Activated T-cell treated with anti-CD3 and anti-CD28 coated beads, Interleukin-2, amount 50 U/mL, for 1 hour (primary cell): Measurements from ENCODE around the gene UGP2.
A peak's percentile ranks its signal among the peaks of the same experiment; 100 is the strongest.

Experiments
- DNase-seq: peaks from one replicate; pipeline ENCODE4 v3.0.0-alpha.2; 2020

The UGP2 gene

DNA sequence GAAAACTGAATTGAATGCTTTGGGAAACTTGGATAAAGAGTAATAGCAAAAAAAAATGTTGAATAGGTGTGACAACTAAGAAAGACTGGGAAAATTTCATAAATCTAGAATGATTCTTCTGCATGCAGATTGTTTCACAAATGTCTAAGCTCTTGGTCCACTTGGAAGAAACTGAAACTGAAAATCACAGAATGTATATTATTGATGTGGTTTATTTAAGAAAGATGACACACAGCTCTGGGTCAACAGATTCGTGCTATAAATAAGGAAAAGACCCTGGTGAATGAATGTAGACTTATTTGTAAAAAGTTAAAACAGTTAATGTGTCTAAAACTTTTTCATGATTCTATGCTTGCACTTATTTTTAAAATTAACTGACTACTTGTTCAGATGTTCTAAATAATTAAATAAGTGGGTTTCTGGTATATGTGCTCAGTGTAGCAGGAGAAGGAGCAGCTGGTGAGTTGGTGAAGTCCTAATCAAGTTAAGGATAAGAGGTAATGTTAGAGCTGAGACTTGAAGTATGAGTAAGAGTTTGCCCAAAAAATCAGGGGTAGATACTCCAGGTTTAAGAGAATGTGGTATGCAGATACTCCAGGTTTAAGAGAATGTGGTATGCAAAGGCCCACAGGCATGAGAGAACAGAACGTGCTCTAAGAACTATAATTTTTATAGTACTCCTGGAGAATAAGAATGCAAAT is 24.5 kb downstream of the UGP2 start:
- DNase-seq = no peak

GRCh38 chr2:63870679-63871078 is 29.0 kb downstream of the UGP2 start:
- no peak for DNase-seq

DNA sequence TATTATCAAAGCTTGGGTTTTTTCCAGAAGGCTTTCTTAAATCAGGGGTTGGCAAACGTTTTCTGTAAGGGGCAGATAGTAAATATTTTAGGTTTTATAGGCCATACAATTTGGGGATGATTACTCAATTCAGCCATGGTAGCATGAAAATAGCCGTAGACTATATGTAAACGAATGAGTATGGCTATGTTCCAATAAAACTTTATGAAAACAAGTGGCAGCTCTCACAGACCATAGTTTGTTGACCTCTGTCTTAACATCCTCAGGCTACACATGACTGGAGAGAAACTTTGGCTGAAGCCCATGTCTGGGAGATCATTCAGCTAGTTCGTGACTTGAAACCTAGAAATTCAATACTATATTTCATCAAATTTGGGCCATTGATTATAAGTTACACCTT is 30.2 kb downstream of the UGP2 start:
- DNase-seq = no peak

GRCh38 chr2:63872571-63873328 is 31.1 kb downstream of the UGP2 start:
- DNase-seq = no peak

GRCh38 chr2:63874204-63875130 is 32.8 kb downstream of the UGP2 start:
- DNase-seq = no peak

- no peak for DNase-seq
Observed at GRCh38 chr2:63875131-63875527, 33.4 kb downstream of the UGP2 start.

GRCh38 chr2:63875559-63876245 is 34.0 kb downstream of the UGP2 start:
- no peak for DNase-seq

DNA sequence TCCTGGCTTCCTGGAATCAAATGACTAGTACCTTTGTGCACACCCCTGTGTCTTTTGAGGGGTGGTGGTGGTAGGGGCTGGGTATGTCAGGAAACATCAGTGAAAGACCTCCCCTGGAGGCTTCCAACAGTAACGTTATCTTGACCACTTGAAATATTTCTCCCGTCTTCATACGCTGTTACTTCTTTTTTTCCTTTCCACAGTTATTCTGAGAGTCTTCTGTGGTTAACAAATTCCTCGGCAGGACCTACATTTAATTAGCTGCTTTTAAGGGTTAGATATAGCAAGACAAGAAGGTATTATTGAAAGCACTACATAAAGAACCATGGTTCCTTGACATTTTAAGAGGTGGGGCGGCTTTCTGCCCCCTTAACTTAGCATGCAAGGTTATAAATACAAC is 34.6 kb downstream of the UGP2 start:
- DNase-seq = no peak

- DNase-seq = no peak
Observed at GRCh38 chr2:63878486-63878885, 36.8 kb downstream of the UGP2 start.

DNA sequence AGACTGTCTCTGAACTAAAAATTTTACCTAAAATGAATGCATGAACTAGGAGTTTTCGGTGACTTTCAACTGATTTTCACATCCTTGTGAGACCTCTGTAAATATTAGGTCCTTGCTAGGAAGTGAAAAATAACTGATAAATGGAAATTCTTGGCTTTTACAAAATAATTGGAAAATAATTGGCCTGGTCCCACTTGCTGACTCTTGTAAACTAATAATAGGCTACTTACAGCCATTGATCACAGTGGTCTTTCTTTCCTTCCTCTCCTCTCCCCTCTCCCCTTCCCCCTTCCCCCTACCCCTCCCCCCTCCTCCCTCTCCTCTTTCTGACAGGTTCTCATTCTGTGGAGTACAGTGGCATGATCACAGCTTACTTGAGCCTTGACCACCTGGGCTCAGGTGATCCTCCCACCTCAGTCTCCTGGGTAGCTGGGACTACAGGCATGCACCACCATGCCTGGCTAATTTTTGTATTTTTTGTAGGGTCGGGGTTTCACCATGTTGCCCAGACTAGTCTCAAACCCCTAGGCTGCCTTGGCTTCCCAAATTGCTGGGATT is 38.3 kb downstream of the UGP2 start:
- no peak for DNase-seq

GRCh38 chr2:63880625-63881024 is 38.9 kb downstream of the UGP2 start:
- DNase-seq = no peak

DNA sequence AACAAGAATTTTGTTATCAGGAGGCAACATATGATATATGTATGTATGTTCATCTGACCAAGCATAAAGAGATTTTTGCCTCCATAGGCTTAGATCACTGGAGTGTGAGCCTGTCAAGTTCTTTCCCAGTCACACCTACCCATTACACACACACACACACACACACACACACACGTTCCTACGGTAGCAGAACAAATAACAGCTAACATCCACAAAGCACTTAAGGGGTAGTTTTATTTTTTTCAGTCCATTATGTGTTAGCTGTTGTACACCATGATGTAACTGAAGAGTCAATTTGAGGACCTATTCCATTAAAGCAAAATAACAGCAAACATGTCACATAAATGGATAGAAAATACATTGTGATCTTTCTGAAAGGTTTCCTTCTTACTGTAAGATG is 39.5 kb downstream of the UGP2 start:
- DNase-seq = no peak

DNA sequence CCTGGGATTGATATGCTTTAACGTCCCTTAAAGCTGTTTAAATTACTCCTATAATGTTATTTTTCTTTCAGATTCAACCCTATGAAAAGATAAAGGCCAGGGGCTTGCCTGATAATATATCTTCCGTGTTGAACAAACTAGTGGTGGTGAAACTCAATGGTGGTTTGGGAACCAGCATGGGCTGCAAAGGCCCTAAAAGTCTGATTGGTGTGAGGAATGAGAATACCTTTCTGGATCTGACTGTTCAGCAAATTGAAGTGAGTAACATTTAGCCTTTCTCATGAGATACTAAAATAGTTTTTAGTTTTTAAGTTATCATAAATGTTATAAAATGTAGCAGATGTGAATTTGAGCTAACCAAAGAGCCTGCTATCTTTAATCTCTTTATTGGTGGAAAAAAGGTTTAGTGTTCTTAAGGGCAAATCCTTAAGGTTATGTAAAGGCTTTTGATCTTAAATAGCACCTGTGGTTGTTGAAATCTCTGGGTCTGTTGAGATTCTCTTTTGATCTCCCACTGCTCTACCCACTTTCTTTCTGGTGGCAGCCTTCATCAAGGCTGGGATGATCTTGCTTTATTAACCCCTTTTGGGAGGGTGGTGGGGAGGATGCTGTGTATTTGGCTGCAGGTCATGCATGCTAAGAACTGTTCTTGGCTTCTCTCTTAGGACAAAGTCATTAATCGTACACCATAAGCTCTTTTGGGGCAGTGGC is 40.9 kb downstream of the UGP2 start:
- no peak for DNase-seq

DNA sequence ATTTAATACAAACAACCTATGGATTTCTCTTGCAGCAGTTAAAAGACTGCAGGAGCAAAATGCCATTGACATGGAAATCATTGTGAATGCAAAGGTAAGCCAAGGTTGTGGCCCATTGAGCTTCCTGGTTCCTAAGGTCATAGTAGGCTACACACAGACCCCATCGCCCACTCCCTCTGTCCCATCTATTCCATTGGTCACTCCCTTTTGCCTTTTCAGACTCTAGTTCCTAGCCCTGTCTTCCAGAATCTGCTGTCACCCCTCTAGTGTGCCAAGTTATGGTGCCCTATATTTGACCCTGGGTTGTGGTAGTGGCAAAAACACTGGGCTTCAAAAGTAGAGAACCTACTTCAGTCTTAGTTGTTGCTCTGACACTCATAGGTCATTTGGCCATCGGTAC is 44.7 kb downstream of the UGP2 start:
- DNase-seq = no peak

DNA sequence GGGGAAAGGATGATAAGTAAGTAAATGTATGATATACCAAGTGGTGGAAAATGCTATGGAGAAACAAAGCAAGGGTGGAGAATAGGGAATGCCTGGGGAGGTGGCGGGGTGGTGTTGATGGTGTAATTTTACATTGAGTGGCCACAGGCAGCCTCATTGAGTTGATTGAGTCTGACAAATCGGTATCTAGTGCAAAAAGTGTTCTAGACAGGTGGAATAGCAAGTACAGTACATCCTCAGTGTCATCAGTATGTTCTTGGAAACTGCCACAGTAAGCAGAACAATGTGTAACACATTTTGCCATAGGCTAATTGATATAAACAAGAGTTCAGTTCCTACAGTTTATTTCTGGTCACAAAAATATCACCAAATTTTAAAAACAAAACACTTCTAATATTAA is 46.4 kb downstream of the UGP2 start:
- DNase-seq = no peak

- DNase-seq = peak; percentile 37
Observed at GRCh38 chr2:63888490-63889402, 47.0 kb downstream of the UGP2 start.

- DNase-seq = no peak
Observed at GRCh38 chr2:63890678-63891077, 49.0 kb downstream of the UGP2 start.

GRCh38 chr2:63891488-63892030 is 49.9 kb downstream of the UGP2 start:
- no peak for DNase-seq

- DNase-seq = no peak
Observed at GRCh38 chr2:63893163-63893562, 51.5 kb downstream of the UGP2 start.

DNA sequence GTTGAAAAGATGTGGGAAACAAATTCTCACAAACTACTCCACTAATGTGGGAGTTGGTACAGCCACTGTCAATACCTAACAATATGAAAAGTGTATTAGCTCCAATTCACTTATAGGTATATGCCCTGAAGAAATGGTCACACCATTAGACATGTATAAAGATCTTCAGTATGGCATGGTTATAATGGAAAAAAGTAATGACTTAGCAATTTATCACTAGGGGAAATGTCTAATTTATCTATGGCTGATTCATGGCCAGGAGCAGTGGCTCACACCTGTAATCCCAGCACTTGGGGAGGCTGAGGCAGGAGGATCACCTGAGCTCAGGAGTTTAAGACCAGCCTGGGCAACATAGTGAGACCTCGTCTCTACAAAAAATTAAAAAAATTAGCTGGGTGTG is 52.5 kb downstream of the UGP2 start:
- DNase-seq = no peak

DNA sequence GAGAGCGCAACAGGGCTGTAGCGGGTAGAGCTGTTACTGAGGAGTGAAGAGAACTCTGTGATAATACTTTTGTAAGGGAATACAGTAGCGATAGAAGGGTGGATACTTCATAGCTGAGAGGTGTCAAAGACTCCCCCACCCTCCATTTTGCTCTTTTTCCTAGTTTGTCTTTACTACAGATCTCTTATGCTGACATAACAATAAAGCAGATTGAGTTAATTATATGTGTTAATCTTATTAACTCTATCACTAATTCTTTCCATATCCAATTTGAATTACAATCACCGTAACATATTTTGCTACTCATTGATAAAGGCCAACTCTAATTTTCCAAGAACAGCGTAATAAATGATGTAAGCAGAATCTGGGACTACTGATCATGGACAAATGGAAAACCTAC is 57.1 kb downstream of the UGP2 start:
- no peak for DNase-seq
